HCT116 (cell line): ENCODE data around the gene MRPL34. TPM values are rescaled to one million over a fixed set of nuclear protein-coding genes. Genes with fewer than 3 reads are reported as not detected.

ENCODE experiments used
- ATAC-seq: fragments of 200-7000 bp; cut with Tn5 transposase; 2 replicates; pipeline ENCODE4 v1.9.1; 2020; ENCODE audit warnings: mild to moderate bottlenecking, moderate library complexity
- BruUV-seq: library from RNA; stranded (reverse); fragments of 400-500 nt; replicated peaks from 2 replicates; lab custom pipeline; 2021; lab: Mats Ljungman, UMichigan
- CTCF ChIA-PET: fragments of 300-600 bp; sonication (Branson Sonifier 250); formaldehyde crosslinking; loops from one replicate; lab custom pipeline; 2021; ENCODE audit warnings: antibody characterized with exemption; lab: Charles Lee
- POLR2A ChIA-PET: fragments of 300-600, 350-600 bp; sonication (Branson Sonifier 250); formaldehyde crosslinking; loops from one replicate; lab custom pipeline; 2021; ENCODE audit warnings: antibody characterized with exemption; lab: Charles Lee
- RAD21 ChIA-PET, 2 experiments: fragments of 300-600 bp; sonication (Branson Sonifier 250); formaldehyde crosslinking; loops; one replicate each; lab custom pipeline; 2023; ENCODE audit warnings: low total read pairs in 2 of 2; ENCODE audit not compliant: uncharacterized antibody in 2 of 2, unreplicated experiment in 2 of 2, low non-redundant PET in 1 of 2; lab: Charles Lee
- DNase-seq: peaks from one replicate; pipeline ENCODE4 v3.0.0-alpha.2; 2010; ENCODE audit warnings: low read depth, low spot score
- H2AFZ ChIP-seq: fragments of 200-600 bp; shearing (Covaris generic), sonication (generic); 2 replicates; pipeline ENCODE4 v1.6.1; 2017; ENCODE audit warnings: low read depth, mixed run types, mixed read lengths, antibody characterized with exemption, low read length; ENCODE audit not compliant: poor library complexity, severe bottlenecking
- H3K27ac ChIP-seq: 2 replicates; pipeline ENCODE4 v1.5.1; 2012; ENCODE audit warnings: low read depth, low read length
- H3K27me3 ChIP-seq: fragments of 200-600 bp; sonication (generic); 2 replicates; pipeline ENCODE4 v1.6.1; 2016; ENCODE audit warnings: mixed run types, low read length, mixed read lengths; ENCODE audit not compliant: insufficient read depth
- H3K36me3 ChIP-seq, 2 experiments: fragments of 200-500 bp in 1 of 2; fragments of 200-600 bp in 1 of 2; sonication (Bioruptor generic) in 1 of 2; sonication (generic) in 1 of 2; 2 replicates each; pipeline versions ENCODE4 v1.5.1 to v1.6.1; 2014 to 2016; ENCODE audit warnings: low read length in 2 of 2, inconsistent platforms in 1 of 2, mixed read lengths in 1 of 2, mixed run types in 1 of 2; ENCODE audit not compliant: insufficient read depth in 2 of 2, control insufficient read depth in 1 of 2
- H3K4me1 ChIP-seq, 2 experiments: fragments of 200-600 bp in 1 of 2; sonication (generic) in 1 of 2; 2 replicates each; pipeline versions ENCODE4 v1.5.1 to v1.6.1; 2012 to 2017; ENCODE audit warnings: low read length in 2 of 2, inconsistent platforms in 1 of 2, mild to moderate bottlenecking in 1 of 2, mixed read lengths in 1 of 2, mixed run types in 1 of 2, moderate library complexity in 1 of 2; ENCODE audit not compliant: insufficient read depth in 2 of 2, control insufficient read depth in 1 of 2
- H3K4me2 ChIP-seq: fragments of 200-600 bp; sonication (generic); 2 replicates; pipeline ENCODE4 v1.6.1; 2017; ENCODE audit warnings: mixed run types, low read length, mixed read lengths
- H3K4me3 ChIP-seq, 2 experiments: fragments of 200-600 bp in 1 of 2; sonication (generic) in 1 of 2; replicated peaks in 1 of 2; 2 replicates each; pipeline ENCODE4 v1.5.1; 2011 to 2016; ENCODE audit warnings: low read length in 2 of 2, control low read depth in 1 of 2, low read depth in 1 of 2, mild to moderate bottlenecking in 1 of 2, mixed read lengths in 1 of 2, mixed run types in 1 of 2
- H3K79me2 ChIP-seq: fragments of 200-600 bp; sonication (generic); 2 replicates; pipeline ENCODE4 v1.6.1; 2017; ENCODE audit warnings: mild to moderate bottlenecking, mixed run types, low read length, moderate library complexity, mixed read lengths; ENCODE audit not compliant: insufficient read depth
- H3K9ac ChIP-seq: fragments of 200-600 bp; sonication (generic); 2 replicates; pipeline ENCODE4 v1.6.1; 2016; ENCODE audit warnings: low read length, mixed read lengths
- H3K9me2 ChIP-seq: fragments of 200-600 bp; sonication (generic), shearing (Covaris generic); 2 replicates; pipeline ENCODE4 v1.6.1; 2017; ENCODE audit warnings: mixed run types, mild to moderate bottlenecking, moderate library complexity; ENCODE audit not compliant: insufficient read depth
- H3K9me3 ChIP-seq, 2 experiments: fragments of 200-500 bp in 1 of 2; fragments of 200-600 bp in 1 of 2; sonication (Bioruptor generic) in 1 of 2; sonication (generic) in 1 of 2; 2 replicates each; pipeline ENCODE4 v1.6.1; 2014 to 2017; ENCODE audit warnings: low read length in 2 of 2, mixed read lengths in 2 of 2, inconsistent platforms in 1 of 2, low read depth in 1 of 2, mild to moderate bottlenecking in 1 of 2, mixed run types in 1 of 2, moderate library complexity in 1 of 2; ENCODE audit not compliant: control insufficient read depth in 1 of 2, insufficient read depth in 1 of 2
- H4K20me1 ChIP-seq: fragments of 200-600 bp; sonication (generic), shearing (Covaris generic); 2 replicates; pipeline ENCODE4 v1.6.1; 2017; ENCODE audit warnings: mixed run types, mild to moderate bottlenecking, moderate library complexity; ENCODE audit not compliant: insufficient read depth
- CBX3 ChIP-seq: IDR thresholded peaks from 2 replicates; pipeline ENCODE4 v1.6.1; 2012; ENCODE audit warnings: low read depth
- CEBPB ChIP-seq: IDR thresholded peaks from 2 replicates; pipeline ENCODE4 v1.6.1; 2012; ENCODE audit warnings: low read depth
- EZH2phosphoT487 ChIP-seq: fragments of 200-600 bp; IDR thresholded peaks from 2 replicates; pipeline ENCODE4 v1.6.1; 2018; ENCODE audit warnings: antibody characterized with exemption, borderline replicate concordance
- FOSL1 ChIP-seq: IDR thresholded peaks from 2 replicates; pipeline ENCODE4 v1.6.1; 2012; ENCODE audit warnings: low read depth
- JUND ChIP-seq: IDR thresholded peaks from 2 replicates; pipeline ENCODE4 v1.6.1; 2012
- POLR2A ChIP-seq: IDR thresholded peaks from 2 replicates; pipeline ENCODE4 v1.7.0; 2011; ENCODE audit warnings: borderline replicate concordance; ENCODE audit not compliant: insufficient read depth, insufficient read length; ENCODE audit errors: extremely low read depth
- POLR2AphosphoS5 ChIP-seq: IDR thresholded peaks from 2 replicates; pipeline ENCODE4 v1.6.1; 2011; ENCODE audit warnings: mild to moderate bottlenecking, low read depth, low read length, moderate library complexity
- RAD21 ChIP-seq: IDR thresholded peaks from 2 replicates; pipeline ENCODE4 v1.6.1; 2012; ENCODE audit warnings: low read depth, mild to moderate bottlenecking
- REST ChIP-seq: IDR thresholded peaks from 2 replicates; pipeline ENCODE4 v1.6.1; 2012; ENCODE audit warnings: low read depth
- SIN3A ChIP-seq: IDR thresholded peaks from 2 replicates; pipeline ENCODE4 v1.6.1; 2012; ENCODE audit warnings: low read depth
- SP1 ChIP-seq: IDR thresholded peaks from 2 replicates; pipeline ENCODE4 v1.6.1; 2012; ENCODE audit warnings: low read depth
- SRF ChIP-seq: IDR thresholded peaks from 2 replicates; pipeline ENCODE4 v1.6.1; 2012; ENCODE audit warnings: low read depth
- TCF7L2 ChIP-seq: IDR thresholded peaks from 2 replicates; pipeline ENCODE4 v1.7.0; 2011; ENCODE audit warnings: borderline replicate concordance, inconsistent platforms; ENCODE audit not compliant: insufficient read depth, insufficient read length; ENCODE audit errors: extremely low read depth
- YY1 ChIP-seq: IDR thresholded peaks from 2 replicates; pipeline ENCODE4 v1.6.1; 2011; ENCODE audit warnings: low read length, low read depth, moderate library complexity, mild to moderate bottlenecking; ENCODE audit not compliant: insufficient replicate concordance; ENCODE audit errors: extremely low read depth
- ZNF274 ChIP-seq: fragments of 200-500 bp; sonication (Bioruptor generic); IDR thresholded peaks from 2 replicates; pipeline ENCODE4 v1.6.1; 2014; ENCODE audit warnings: mild to moderate bottlenecking, low read depth, low read length, inconsistent platforms
- intact Hi-C: fragments of 100-400 bp; cut with micrococcal nuclease; formaldehyde crosslinking; loops from 2 replicates; pipeline ENCODE4 v1.10.0; 2022
- total RNA-seq: library from RNA; stranded (reverse); gene quantifications from one replicate; pipeline ENCODE4 v1.2.1, GENCODE V29; 2021; ENCODE audit not compliant: unreplicated experiment
- TF ChIP-seq, protein P1 (sequence below): IDR thresholded peaks from 2 replicates; pipeline ENCODE4 v1.6.1; 2012
- TF ChIP-seq, protein P2 (sequence below), 3 experiments: fragments of 200-600 bp in 1 of 3; sonication (generic) in 1 of 3; IDR thresholded peaks in 2 of 3; conservative IDR thresholded peaks in 1 of 3; 2 replicates each; pipeline ENCODE4 v1.5.1; 2012 to 2017; ENCODE audit warnings: low read depth in 2 of 3, low read length in 2 of 3, antibody characterized with exemption in 1 of 3, borderline replicate concordance in 1 of 3, control low read depth in 1 of 3, mild to moderate bottlenecking in 1 of 3, mixed read lengths in 1 of 3, mixed run types in 1 of 3, moderate library complexity in 1 of 3; ENCODE audit not compliant: insufficient read depth in 1 of 3
- TF ChIP-seq, protein P3 (sequence below): IDR thresholded peaks from 2 replicates; pipeline ENCODE4 v1.6.1; 2011; ENCODE audit warnings: mild to moderate bottlenecking, low read length, moderate library complexity; ENCODE audit not compliant: insufficient replicate concordance; ENCODE audit errors: extremely low read depth

Gene MRPL34
- total RNA-seq, 1 experiment from 2014 or later, result 114 TPM

GRCh38 chr19:17303940-17304267, 1.8 kb upstream of the MRPL34 start:
- RAD21 ChIA-PET, result no interaction called here
- H3K9me3 ChIP-seq, result no peaks in the 10 kb centered on the region
- H3K4me3 ChIP-seq, result peak overlapping the region in 1 of 2 experiments; percentile 54; a peak in 1 of 4 replicates
- CTCF ChIA-PET, result interaction anchor here (2.1 kb wide), 1 partner anchor 12 kb away, joined by 33 read pairs; no protein-coding TSS in a partner anchor
- POLR2A ChIA-PET, result interaction anchor here (0.9 to 3.1 kb wide), 2 partner anchors 11 to 24 kb away, joined by 3 to 22 read pairs; no protein-coding TSS in a partner anchor
- H3K9ac ChIP-seq, result no peak overlapping the region
- H2AFZ ChIP-seq, result no peak overlapping the region
- H3K27me3 ChIP-seq, result no peaks in the 10 kb centered on the region
- ATAC-seq (no peak), DNase-seq (no peak)
- H3K79me2 ChIP-seq, result peaks cover 12% of the 10 kb centered on the region
- no peaks in the 10 kb centered on the region for H4K20me1 ChIP-seq
- no TSS peak for BruUV-seq
- H3K27ac ChIP-seq, result peak overlapping the region; percentile 25; the same call in 1 of the 2 replicates
- H3K9me2 ChIP-seq, result no peaks in the 10 kb centered on the region
- no peak for TF ChIP-seq EZH2phosphoT487
- no peak for TF ChIP-seq TCF7L2
- TF ChIP-seq, protein P1, sequence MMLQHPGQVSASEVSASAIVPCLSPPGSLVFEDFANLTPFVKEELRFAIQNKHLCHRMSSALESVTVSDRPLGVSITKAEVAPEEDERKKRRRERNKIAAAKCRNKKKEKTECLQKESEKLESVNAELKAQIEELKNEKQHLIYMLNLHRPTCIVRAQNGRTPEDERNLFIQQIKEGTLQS, result no peak
- no peak for TF ChIP-seq YY1
- TF ChIP-seq SRF, result no peak
- no peak for TF ChIP-seq POLR2A
- no peak for TF ChIP-seq JUND
- TF ChIP-seq, protein P2, sequence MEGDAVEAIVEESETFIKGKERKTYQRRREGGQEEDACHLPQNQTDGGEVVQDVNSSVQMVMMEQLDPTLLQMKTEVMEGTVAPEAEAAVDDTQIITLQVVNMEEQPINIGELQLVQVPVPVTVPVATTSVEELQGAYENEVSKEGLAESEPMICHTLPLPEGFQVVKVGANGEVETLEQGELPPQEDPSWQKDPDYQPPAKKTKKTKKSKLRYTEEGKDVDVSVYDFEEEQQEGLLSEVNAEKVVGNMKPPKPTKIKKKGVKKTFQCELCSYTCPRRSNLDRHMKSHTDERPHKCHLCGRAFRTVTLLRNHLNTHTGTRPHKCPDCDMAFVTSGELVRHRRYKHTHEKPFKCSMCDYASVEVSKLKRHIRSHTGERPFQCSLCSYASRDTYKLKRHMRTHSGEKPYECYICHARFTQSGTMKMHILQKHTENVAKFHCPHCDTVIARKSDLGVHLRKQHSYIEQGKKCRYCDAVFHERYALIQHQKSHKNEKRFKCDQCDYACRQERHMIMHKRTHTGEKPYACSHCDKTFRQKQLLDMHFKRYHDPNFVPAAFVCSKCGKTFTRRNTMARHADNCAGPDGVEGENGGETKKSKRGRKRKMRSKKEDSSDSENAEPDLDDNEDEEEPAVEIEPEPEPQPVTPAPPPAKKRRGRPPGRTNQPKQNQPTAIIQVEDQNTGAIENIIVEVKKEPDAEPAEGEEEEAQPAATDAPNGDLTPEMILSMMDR (IDR thresholded peaks at IDR 0.05 in 2 of 3, conservative IDR thresholded peaks at IDR 0.05 in 1 of 3; ENCODE audit: borderline replicate concordance in 1 of 3, insufficient read depth in 1 of 3, low read depth in 2 of 3, low read length in 2 of 3), result no peak
- TF ChIP-seq, protein P3, sequence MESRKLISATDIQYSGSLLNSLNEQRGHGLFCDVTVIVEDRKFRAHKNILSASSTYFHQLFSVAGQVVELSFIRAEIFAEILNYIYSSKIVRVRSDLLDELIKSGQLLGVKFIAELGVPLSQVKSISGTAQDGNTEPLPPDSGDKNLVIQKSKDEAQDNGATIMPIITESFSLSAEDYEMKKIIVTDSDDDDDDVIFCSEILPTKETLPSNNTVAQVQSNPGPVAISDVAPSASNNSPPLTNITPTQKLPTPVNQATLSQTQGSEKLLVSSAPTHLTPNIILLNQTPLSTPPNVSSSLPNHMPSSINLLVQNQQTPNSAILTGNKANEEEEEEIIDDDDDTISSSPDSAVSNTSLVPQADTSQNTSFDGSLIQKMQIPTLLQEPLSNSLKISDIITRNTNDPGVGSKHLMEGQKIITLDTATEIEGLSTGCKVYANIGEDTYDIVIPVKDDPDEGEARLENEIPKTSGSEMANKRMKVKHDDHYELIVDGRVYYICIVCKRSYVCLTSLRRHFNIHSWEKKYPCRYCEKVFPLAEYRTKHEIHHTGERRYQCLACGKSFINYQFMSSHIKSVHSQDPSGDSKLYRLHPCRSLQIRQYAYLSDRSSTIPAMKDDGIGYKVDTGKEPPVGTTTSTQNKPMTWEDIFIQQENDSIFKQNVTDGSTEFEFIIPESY, result no peak
- TF ChIP-seq POLR2AphosphoS5, result no peak
- TF ChIP-seq FOSL1, result no peak
- TF ChIP-seq SIN3A, result no peak
- TF ChIP-seq CEBPB, result no peak
- no peak for TF ChIP-seq REST
- no peak for TF ChIP-seq RAD21
- no peak for TF ChIP-seq ZNF274
- TF ChIP-seq CBX3, result no peak
- no peak for TF ChIP-seq SP1
- H3K36me3 ChIP-seq, result no peaks in the 10 kb centered on the region; a peak in 1 of 4 replicates
- H3K4me1 ChIP-seq, result peaks cover 36 to 59% of the 10 kb centered on the region in 2 experiments
- intact Hi-C loops, result no loop called here
- H3K4me2 ChIP-seq, result peak overlapping the region; percentile 71
